Glomerular visceral epithelial cell (primary cell): ENCODE results near the gene MAP2K6.

ENCODE experiments used
- DNase-seq: peaks from one replicate; pipeline ENCODE4 v3.0.0-alpha.2; 2016; ENCODE audit errors: extremely low spot score

The MAP2K6 gene

DNA sequence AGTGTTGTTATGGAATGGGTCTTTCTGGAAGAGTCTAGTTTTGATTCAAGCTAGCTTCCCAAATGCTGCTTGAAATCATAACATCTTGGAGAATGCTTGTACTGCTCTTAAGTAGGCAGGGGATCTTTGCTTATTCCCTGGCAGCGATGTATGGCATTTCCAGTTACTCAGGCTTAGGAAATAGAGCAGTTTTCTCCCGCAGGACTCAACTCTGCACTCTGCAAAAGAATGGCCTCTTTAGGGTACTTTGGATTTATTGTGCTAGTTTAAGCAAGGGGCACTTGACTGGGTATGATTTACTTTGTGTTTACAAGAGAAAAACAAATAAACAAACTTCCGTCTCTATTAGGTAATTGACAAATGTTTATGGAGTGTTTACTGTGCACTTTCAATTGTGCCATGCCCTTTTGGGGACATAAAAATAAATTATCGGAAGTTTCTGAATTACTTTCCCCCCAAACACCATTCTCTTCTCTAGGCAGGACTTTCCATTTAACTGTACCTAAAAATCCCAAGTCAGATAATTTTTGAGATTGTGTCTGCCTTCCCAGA is 164.0 kb downstream of the MAP2K6 start:
- no peak for DNase-seq

DNA sequence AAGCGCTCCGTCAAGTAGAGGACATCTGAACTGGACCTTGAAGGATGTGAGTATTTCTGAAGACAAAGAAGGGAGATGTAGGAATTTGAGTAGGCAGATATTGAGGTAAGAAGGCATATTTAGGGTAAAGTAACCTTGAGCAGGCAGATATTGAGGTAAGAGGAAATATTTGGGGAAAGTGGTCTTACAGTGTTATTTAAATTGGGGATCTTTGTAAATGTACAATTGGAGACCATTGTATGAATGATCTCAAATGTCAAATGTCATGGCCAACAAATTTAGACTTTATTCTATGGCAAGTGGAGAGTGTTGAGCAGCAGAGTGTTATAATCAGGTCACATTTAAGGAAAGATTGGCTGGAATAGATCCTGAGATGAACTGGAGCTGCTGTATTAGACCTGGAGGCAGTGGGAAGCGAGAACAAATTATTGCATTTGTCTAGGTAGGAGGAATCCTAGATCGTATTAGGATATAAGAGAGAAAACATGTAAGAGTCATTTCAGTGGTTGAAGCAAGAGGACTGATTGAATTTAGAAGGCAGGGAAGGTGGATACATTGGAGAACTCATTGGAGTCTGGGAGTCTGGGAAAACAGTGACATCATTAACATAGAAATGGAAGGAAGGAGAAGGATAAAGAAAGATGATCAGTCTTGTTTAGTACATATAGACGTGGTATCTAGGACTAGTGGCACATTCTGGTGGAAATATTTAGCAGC is 165.6 kb downstream of the MAP2K6 start:
- no peak for DNase-seq

DNA sequence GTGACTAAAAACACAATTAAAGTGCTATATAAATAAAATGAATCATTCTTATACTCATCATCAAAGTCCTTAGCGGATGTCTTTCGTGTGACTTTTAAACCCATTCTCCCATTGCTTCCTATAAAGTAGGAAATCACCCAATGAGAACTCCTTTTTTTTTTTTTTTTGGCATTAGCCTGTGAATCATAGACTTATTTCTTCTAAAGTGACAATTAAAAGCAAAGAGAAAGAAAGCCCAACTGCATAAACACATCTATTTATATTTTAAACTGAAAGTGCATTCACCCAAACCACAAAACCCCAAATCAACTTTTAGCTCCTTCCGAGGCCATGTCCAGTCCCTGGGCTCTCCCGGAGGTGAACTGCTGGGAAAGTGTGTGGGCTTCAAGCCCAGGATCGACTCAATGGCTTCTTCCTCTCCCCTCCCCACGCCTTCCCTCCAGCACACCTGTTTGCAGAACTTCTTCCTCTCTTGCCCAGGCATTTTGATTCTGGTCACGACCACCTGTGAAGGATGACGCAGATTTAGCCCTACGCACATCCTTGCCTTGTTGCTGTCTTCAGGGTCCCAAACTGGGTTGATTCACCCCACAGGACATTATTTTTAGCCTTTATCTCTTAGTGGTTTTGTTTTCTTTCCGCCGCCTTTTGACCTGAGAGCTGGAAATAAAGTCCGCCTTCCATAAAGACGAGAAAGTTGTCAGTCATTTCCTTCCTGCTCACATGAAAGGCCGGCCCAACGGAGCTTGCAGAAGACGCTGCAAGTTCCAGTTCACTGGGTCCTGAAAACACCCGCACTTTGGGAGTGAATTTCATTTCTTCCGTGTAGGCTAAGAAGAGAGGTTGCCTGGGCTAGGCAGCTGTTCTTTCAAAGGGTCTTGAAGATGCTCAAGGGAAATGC is 166.8 kb downstream of the MAP2K6 start:
- DNase-seq = peak; percentile 57

DNA sequence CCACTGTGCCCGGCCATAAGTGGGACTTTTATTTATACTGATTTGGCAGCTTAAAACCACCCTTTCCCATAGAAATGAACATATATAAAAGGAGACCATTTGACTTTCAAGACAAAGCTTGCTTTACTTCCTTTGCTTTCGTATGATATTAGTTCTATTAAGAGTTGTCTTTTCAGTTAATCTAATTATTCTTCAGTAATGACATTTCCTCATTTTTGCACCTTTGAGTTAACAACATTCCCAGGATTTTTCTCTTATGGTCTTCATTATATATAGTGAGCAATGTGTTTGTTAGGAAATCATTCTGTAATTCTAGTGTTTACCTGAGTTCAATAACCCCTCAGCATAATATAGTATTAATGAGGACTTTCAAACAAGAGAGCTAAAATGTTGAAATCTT is 173.8 kb downstream of the MAP2K6 start:
- DNase-seq = no peak

DNA sequence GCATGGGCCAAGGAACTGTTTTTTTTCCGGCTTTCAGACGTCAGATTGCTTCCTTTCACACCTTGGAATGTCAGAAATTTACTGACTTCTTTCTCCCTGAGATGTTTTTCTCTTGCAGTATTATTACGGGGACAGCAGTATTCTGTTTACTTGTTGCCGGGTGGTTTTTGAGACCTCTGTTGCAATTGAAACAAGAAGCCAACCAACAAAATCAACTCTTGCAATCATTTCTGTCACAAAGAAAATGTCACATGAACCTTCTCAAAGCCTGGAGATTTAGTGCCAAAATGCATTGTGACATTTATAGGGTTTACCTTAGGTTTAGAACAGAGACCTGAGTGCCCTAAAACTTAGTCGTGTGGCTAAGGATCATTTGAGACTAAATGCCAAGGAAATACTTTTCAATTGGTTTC is 174.3 kb downstream of the MAP2K6 start:
- no peak for DNase-seq

DNA sequence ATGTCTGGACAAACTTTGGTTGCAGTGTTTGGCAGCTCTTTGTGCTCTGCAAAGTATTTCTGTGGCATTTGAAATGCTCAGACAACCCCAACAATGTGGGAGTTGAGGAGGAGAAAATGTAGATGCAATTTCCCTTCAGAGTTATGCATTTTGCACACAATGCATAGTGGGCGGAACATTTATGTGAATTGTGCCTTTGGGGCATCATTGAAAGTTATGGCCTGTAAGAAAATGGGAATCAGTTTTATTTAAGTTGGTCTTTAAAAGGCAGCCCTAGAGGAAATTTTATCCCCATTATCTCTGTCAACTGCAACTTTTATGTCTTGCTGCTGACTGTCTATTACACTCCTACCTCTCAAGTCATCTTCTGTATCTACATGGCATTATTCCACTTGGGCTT is 176.2 kb downstream of the MAP2K6 start:
- DNase-seq = no peak

DNA sequence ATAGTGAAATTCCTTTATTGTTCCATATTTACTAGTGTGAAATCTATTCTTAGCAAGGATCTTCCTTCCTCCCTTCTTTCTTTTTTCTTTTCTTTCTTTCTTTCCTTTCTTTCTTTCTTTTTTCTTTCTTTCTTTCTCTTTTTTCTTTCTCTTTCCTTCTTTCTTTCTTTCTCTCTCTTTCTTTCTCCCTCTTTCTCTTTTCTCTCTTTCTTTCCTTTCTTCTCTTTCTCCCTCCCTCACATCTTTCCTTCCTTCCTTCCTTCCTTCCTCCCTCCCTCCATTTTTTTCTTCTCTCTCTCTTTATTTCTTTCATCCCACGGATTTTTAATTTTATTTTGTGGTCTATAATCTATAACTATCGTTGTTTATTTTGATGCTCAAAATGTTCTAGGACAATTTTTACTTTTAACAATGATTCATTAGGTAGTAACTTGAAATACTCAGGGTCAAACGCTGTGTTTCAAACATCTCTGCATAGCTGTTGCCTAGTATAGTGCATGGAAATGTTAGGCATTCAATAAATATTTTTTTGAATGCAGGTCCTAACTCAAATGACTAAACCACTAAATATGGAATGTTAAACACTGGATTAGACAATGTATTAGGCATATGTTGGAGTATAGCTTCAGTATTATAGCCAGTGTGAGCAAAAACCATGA is 178.3 kb downstream of the MAP2K6 start:
- no peak for DNase-seq

DNA sequence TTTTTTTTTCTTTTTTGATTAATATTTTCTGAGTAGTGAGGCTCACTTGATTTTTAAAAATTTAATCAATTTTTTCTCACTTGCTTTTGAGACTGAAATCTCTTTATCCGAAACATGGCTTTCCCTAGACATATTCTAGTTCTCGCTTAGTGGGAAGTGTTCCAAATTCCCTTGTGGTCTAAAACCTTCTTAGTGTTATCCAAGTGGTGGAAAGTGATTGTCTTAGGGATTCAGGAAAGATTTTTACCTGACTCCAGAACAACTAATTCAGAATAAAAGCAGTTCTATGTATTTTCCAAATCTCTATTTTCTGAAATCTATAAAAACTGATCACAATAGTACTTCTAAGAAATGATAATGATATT is 178.8 kb downstream of the MAP2K6 start:
- DNase-seq = no peak

DNA sequence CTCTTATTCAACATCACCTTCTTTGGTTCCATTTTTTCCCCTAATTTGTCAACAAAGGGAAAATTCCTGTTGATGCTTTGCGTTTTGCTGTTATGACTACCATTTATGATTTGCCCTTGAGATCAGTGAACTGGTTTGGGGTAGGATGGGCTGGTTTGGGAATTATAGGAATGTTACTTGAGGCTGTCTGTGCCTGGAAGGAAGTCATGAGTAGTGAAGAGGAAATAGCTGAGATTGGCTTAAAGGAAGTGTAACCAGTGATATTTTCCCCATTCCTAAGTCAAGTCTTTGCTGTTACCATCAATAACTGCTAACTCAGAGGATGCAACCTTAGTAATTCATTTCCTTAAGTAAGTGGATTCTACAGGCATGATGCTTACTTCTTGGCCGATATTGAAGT is 179.2 kb downstream of the MAP2K6 start:
- DNase-seq = no peak

DNA sequence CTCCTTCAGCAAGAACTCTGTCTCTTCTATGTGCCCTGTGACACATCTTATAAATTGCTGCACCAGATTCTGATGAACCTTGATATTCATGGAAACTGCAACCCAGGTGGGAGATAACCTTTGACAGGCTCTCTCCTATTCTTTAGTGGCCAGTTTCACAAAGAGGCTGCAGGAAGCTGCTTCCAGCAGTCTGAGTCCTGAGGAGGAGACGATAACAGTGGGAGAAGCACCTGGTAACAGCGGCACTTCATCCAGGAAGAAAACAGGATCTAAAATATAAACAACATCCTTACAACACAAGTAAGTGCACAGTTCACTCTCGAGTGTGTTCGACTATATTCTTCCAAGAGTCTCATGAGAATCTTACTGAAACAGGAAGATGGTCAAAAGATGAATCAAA is 180.1 kb downstream of the MAP2K6 start:
- no peak for DNase-seq

DNA sequence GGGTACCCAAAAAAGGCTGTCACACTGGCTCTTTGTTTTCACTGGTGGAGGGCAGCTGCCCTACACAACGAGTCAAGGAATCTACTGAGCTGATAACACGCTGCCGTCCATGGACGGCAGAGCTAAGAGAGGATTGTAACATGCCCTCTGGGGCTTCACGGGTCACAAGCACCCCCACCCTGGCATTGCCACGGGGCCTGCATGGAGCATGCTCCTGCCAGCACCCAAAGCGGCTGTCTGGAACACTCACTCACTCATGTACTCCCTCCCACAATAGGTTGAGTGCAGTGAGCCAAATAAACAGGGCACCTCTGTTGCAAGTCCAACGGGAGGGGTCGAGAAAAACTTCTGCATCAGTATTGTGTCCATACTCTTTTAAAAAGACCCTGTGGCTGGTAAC is 181.6 kb downstream of the MAP2K6 start:
- no peak for DNase-seq

DNA sequence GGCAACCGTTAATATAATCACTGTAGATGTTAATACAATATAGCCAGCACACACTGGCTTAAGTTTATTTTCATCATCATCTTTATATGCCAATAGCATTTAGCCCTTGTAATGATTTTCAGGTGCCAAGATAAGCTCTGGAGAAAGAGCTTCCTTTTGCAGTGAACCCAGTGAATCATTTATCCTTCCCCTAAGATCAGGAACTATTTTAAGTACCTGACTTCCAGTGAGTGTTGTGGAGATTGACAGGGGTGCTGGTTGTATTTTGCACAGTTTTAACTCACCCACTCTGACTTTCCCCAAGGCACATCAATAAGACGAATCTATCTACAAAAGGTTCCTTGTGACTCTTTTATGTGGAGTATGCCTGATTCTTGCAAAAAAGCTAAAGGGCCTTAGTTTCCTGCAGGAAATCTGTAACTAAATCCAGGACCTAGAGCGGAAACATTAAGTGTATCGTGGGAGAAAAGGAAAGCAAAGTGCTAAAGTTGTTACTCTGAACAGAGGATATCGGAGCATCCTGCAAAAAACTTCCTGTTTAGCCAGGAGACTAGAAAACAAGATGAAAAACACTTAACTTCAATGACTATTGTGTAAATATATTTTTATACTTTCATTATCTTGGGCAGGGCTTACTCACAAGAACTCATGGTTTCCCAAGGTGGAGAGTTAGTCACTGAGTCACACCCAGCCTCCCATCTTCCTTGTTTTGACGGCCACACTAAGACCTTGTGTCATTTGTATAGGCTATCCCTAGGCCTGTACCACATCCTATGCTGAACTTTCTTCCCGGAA is 183.6 kb downstream of the MAP2K6 start:
- peak; percentile 52 for DNase-seq

DNA sequence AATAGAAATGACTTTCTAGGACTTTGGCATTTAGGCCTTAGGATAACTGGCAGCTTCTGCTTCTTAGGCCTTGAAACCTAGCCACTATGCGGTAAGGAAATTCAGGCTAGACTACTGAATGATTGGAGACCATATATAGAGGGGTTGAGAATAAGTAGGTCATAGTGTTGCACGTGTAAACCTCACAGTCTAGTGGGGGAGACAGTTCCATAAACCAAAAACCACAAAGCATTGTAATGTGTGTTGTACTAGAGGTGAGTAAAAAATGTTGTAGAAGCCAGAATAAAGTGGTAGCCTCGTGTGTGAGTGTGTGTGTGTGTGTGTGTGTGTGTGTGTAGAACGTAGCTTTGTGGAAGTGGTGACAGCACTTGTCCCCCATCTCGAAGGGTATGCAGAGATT is 188.5 kb downstream of the MAP2K6 start:
- DNase-seq = no peak
